Gastrocnemius medialis (tissue), 4 donors: ENCODE measurements around the gene PARP8.

ENCODE experiments used
- POLR2A ChIP-seq, 2 donors: fragments of 450-650 bp; IDR thresholded peaks; one replicate each; pipeline ENCODE4 v1.6.1; 2017; ENCODE audit warnings: antibody characterized with exemption in 2 of 2, mild to moderate bottlenecking in 2 of 2, moderate library complexity in 2 of 2
- TF ChIP-seq, protein P1 (sequence below), 5 experiments: fragments of 450-650 bp in 3 of 5; fragments of 200-600 bp in 2 of 5; sonication (generic) in 2 of 5; IDR thresholded peaks in 4 of 5; conservative IDR thresholded peaks in 1 of 5; 1 replicate in 4 of 5; 2 replicates in 1 of 5; pipeline ENCODE4 v1.5.1; 2016 to 2019; ENCODE audit warnings: antibody characterized with exemption in 5 of 5, mild to moderate bottlenecking in 3 of 5, moderate library complexity in 3 of 5

DNA sequence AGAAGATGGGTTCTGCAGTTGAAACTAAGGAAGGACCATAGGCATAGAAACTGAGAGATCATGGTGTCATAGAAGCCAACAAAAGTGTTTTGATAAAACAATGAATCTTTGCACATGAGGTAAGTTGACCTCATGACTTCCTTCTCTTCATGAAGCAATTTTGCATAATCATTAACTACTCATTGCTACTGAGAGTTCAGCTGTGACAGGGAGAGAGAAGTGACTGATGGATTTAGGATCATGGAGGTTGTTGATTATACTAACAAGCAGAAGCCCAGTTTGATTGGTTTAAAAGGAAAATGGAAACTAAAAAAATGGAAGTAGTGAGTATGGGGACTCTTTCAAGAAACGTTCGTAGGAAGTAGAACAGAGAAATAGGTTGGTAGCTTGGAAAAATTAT is 51.2 kb downstream of the PARP8 start:
- TF ChIP-seq, protein P1, sequence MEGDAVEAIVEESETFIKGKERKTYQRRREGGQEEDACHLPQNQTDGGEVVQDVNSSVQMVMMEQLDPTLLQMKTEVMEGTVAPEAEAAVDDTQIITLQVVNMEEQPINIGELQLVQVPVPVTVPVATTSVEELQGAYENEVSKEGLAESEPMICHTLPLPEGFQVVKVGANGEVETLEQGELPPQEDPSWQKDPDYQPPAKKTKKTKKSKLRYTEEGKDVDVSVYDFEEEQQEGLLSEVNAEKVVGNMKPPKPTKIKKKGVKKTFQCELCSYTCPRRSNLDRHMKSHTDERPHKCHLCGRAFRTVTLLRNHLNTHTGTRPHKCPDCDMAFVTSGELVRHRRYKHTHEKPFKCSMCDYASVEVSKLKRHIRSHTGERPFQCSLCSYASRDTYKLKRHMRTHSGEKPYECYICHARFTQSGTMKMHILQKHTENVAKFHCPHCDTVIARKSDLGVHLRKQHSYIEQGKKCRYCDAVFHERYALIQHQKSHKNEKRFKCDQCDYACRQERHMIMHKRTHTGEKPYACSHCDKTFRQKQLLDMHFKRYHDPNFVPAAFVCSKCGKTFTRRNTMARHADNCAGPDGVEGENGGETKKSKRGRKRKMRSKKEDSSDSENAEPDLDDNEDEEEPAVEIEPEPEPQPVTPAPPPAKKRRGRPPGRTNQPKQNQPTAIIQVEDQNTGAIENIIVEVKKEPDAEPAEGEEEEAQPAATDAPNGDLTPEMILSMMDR (IDR thresholded peaks at IDR 0.05 in 4 of 5, conservative IDR thresholded peaks at IDR 0.05 in 1 of 5) = no peak
- TF ChIP-seq POLR2A (IDR thresholded peaks at IDR 0.05) = no peak
